NCI-H446 (cell line): ENCODE results near the gene MAN1C1.

ENCODE experiments used
- DNase-seq, 2 experiments: peaks; one replicate each; lab custom pipeline; 2025; lab: John Stamatoyannopoulos, UW

Gene MAN1C1

GRCh38 chr1:25782608-25783201 is 166.1 kb downstream of the MAN1C1 start:
- DNase-seq: no peak

- DNase-seq: peak in 1 of 2 experiments; percentile 46
Observed at GRCh38 chr1:25784575-25785051, 168.0 kb downstream of the MAN1C1 start.

DNA sequence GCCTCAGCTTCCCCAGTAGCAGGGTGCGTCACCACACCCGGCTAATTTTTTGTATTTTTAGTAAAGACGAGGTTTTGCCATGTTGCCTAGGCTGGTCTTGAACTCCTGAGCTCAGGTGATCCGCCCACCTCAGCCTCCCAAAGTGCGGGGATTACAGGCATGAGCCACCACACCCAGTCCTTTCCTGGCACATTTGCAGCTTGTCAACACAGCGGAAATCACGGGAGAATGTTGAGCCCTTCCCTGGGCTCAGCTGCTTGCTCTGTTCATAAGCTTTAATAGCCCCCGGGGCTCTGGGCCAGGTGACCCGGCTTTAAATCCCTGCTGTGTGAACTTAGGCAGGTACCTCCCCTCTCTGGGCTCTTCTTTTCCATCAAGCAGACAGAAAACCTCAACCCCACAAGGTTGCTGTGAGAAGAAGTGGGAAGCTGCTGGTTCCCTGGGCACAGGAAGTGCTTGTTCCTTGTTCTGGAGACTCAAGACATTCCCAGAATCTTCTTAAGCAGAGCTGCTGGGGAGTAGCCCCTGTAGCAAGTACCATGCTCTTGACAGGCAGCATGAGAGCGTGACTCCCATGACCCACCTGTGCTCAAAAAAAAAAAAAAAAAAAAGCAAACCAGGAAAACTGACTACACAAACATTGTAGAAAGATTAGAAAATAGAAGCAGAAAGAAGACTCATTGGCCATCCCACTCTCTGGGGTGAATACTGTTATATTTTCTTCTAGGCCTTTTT is 168.9 kb downstream of the MAN1C1 start:
- DNase-seq: no peak

- DNase-seq: no peak
Observed at GRCh38 chr1:25786887-25787759, 170.5 kb downstream of the MAN1C1 start.

- no peak for DNase-seq
Observed at GRCh38 chr1:25787760-25788166, 171.2 kb downstream of the MAN1C1 start.

DNA sequence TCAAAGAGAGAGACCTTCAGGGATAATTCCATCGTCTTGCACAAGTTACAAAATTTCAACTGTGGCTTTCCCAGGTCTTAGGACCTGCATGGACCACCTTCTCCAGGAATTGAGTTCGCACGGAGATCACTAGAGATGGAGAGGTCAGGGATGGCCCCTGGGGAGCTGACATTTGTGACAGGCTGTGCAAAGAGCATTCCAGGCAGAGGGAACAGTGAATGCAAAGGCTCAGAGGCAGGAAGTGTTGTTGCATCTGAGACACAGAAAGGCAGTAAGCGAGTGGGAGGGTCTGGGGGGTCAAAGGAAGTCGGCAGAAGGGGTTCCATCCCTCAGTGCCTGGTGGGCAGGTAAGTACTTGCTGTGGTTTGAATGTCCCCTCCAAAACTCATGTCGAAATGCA is 173.9 kb downstream of the MAN1C1 start:
- DNase-seq: no peak

GRCh38 chr1:25792115-25792514 is 175.5 kb downstream of the MAN1C1 start:
- DNase-seq: no peak

- DNase-seq: no peak
Observed at GRCh38 chr1:25793585-25794170, 177.1 kb downstream of the MAN1C1 start.

DNA sequence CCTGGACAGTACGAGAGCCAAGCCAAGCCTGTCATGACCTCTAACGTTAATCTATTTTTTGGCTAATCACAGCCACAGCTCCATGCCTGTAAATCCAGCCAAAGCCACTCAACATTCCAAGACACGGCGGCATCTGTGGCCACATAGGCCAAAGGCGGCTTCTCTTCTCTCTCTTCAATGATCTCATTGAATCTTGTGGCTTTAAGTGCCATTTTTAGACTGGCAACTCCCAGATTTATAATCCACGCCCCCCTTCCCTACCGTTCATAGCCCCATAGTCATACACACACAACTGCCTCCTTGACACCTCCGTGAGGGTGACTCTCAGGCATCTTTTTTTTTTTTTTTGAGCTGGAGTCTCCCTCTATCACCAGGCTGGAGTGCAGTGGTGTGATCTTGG is 177.7 kb downstream of the MAN1C1 start:
- no peak for DNase-seq

DNA sequence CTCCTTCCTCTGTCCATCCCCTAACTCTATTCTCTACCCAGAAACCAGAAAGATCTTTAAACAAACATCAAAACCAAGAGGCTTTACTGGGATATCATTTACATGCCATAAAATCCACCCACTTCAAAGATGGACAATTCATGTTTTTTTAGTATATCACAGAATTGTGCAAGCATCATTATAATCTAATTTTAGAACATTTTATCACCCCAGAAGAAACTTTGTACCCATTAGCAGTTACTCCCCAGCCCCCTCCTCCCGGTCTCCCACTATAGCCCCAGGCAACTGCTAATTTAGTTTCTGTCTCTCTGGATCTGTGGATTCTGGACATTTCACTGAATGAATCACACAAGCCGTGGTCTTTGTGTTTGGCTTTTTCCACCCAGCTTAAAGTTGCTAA is 178.6 kb downstream of the MAN1C1 start:
- no peak for DNase-seq

DNA sequence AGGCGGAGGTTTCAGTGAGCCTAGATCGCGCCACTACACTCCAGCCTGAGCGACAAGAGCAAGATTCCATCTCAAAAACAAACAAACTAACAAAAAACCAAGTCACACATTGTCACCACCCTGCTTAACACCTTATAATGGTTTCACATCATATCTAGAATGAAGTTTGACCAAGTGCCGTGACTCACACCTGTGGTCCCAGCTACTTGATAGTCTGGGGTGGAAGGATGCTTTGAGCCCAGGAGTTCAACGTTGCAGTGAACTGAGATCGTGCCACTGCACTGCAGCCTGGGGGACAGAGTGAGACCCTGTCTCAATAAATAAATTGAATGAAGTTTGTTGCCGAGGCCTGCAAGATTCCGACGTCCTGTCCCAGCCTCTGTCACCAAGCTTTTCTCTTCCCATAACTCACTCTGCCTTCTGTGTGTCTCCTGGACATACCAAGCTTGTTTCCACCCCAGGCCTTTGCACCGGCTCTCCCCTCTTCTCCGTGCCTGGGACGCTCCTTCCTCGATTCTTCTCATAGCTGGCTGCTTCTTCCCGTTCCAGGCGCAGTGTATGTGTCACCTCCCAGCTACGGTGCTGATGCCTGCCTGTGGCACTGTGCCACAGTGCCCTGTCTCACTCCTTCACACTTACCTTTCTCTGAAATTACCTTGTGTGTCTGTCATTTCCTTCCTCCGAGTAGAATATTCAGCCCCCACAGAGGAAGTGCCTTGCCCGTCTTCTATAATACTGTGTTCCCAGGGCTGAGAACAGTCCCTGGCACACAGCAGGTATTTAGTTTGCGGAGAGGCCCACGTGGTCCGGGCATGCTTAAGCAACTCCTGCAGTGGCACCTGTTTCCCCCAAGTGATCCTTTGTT is 179.6 kb downstream of the MAN1C1 start:
- no peak for DNase-seq

DNA sequence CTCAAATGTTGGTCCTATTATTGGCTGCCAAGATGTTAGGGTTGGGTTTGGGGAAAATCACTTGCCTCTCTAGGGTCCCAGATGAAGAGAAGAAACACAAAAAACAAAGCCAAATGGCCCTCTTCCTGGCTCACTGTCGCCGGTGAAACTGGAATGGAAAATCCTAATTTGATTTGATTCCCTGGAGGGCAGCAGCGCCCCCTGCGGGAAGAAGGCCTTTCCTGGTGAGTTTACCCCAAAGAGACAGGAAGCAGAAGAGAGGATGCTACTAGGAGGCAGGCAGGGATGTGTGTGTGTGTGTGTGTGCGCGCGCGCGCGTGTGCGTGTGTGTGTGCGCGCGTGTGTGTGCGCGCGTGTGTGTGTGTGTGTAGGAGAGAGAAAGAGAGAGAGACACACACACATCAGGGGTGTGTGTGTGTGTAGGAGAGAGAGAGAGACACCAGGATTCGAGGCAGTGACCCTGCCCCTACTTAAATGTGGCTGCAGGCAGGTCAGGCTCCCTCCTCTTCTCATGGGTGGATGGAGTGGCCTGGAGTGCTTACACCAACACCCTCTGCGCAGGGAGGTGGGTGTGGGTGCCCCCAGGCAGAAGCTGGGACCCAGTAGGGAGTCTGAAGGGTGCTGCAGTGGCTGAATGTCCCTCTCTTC is 180.3 kb downstream of the MAN1C1 start:
- peak; percentile 88 to 94 for DNase-seq

DNA sequence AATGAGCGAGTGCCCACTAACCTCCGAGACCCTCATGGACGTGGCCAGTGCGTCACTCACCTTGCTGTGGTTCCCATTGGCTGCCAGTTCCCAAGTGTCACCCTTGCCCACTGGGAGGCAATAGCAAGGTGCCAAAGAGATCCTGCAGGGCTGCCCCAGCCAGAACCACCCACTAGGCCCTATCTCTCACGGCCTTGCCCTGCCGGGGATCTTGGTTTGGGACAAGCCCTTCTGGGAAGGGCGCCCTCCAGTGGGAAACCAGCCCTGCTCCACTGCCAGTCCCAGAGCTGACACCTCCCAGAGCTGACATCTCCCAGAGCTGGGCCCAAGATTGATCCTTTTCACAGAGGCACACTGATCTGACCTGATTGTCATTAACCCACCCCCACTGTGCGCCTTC is 181.3 kb downstream of the MAN1C1 start:
- DNase-seq: peak; percentile 20 to 51

- no peak for DNase-seq
Observed at GRCh38 chr1:25798666-25799351, 182.2 kb downstream of the MAN1C1 start.

GRCh38 chr1:25799352-25799934 is 182.9 kb downstream of the MAN1C1 start:
- peak in 1 of 2 experiments; percentile 59 for DNase-seq

DNA sequence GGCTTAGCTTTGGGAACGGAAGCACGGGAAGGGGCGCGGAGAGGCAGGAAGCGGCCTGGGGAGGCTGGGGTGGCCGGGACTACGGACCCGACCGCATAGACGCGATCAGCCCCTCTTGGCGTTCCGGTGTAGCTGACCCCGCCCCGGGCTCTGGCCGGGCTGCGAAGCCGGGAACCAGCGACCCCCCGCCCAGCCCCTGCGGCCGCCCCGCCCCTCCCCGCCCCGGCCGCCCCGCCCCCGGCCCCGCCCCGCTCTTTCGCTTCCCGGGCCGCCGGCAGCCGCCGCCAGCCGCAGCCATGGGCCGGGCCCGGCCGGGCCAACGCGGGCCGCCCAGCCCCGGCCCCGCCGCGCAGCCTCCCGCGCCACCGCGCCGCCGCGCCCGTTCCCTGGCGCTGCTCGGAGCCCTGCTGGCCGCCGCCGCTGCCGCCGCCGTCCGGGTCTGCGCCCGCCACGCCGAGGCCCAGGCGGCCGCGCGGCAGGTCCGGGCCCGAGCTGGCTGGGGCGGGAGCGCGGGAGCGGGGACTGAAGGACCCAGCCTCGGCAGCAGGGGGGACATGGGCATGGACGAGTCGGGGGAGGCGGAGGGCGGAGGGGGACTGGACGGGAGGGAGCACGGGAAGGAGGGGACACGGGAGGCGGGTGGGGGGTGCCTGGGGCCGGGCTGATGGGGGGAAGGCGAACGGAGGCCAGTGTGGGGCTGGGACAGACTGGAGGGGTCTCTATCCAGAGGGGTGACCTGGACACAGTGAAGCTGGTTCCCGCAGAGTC is 183.5 kb downstream of the MAN1C1 start, which contains the start of gene SELENON:
TSS of gene SELENON (plus strand) at position 259 of the 768 bp plus-strand sequence. CDS start at position 297, 38 bp downstream.
- DNase-seq: peak in 1 of 2 experiments; percentile 71

DNA sequence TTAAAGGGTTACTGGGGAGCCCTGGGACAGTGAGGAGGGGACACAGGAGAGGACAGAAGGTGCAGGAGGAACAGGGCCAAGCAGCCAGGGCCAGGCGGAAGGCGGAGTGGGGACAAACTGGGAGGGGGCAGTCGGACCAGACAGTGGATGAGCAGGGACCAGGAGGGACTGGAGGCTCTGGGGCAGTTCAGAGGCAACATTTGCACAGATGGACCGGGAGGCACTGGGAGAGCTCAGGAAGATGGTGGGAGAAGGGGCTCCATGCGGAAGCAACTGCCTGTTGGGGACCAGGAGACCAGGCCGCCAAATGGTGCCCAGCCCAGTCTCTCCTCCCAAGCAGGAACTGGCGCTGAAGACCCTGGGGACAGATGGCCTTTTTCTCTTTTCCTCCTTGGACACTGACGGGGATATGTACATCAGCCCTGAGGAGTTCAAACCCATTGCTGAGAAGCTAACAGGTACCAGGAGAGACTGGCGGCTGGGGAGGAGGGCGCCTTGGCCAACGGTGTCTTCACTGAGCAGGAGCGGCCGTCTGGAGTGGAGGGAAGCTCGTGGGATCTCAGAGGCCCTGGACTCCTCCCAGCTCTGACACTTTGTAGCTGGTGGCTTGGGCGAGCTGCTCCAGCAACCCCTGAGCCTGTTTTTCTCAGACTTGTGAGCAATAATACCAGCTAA is 184.2 kb downstream of the MAN1C1 start:
- DNase-seq: no peak

- DNase-seq: no peak
Observed at GRCh38 chr1:25802915-25803314, 186.3 kb downstream of the MAN1C1 start.
